Keratinocyte (primary cell): ENCODE data around the gene KRT81. TPM values are rescaled to one million over a fixed set of nuclear protein-coding genes. Genes with fewer than 3 reads are reported as not detected.

Source experiments
- DNase-seq: peaks from one replicate; pipeline ENCODE4 v3.0.0-alpha.2; 2011; ENCODE audit warnings: low read depth, missing footprints, low spot score
- FAIRE-seq: peaks from 2 replicates; lab custom pipeline; 2011; peaks lifted over from hg19 to GRCh38; lab: Jason Lieb, UNC
- H2AFZ ChIP-seq: 2 replicates; pipeline ENCODE4 v1.6.0; 2012; ENCODE audit warnings: low read length, control low read depth, inconsistent platforms; ENCODE audit not compliant: control insufficient read depth
- H3K27ac ChIP-seq: 2 replicates; pipeline ENCODE4 v1.5.1; 2011; ENCODE audit warnings: low read length; ENCODE audit not compliant: control insufficient read depth, insufficient read depth
- H3K27me3 ChIP-seq: 3 replicates; pipeline ENCODE4 v1.6.0; 2011; ENCODE audit warnings: low read length; ENCODE audit not compliant: control insufficient read depth, insufficient read depth; ENCODE audit errors: extremely low read depth
- H3K36me3 ChIP-seq, 2 experiments: 2 replicates in 1 of 2; 3 replicates in 1 of 2; pipeline ENCODE4 v1.5.1; 2011; ENCODE audit warnings: low read length in 2 of 2, mild to moderate bottlenecking in 1 of 2; ENCODE audit not compliant: control insufficient read depth in 2 of 2, insufficient read depth in 2 of 2; ENCODE audit errors: extremely low read depth in 1 of 2
- H3K4me1 ChIP-seq: 3 replicates; pipeline ENCODE4 v1.5.1; 2011; ENCODE audit warnings: low read length; ENCODE audit not compliant: control insufficient read depth, insufficient read depth; ENCODE audit errors: extremely low read depth
- H3K4me2 ChIP-seq: 3 replicates; pipeline ENCODE4 v1.6.0; 2011; ENCODE audit warnings: low read depth, low read length; ENCODE audit not compliant: control insufficient read depth, insufficient read depth; ENCODE audit errors: extremely low read depth
- H3K4me3 ChIP-seq, 3 experiments: fragments of 200-600 bp in 1 of 3; sonication (generic) in 1 of 3; 2 replicates in 2 of 3; 3 replicates in 1 of 3; pipeline ENCODE4 v1.5.1; 2011 to 2016; ENCODE audit warnings: low read length in 3 of 3, mild to moderate bottlenecking in 3 of 3, control low read depth in 2 of 3, inconsistent platforms in 1 of 3, low read depth in 1 of 3, mixed read lengths in 1 of 3, mixed run types in 1 of 3, moderate library complexity in 1 of 3; ENCODE audit not compliant: control insufficient read depth in 2 of 3, insufficient read depth in 2 of 3; ENCODE audit errors: extremely low read depth in 1 of 3
- H3K79me2 ChIP-seq: 2 replicates; pipeline ENCODE4 v1.6.0; 2012; ENCODE audit warnings: low read length; ENCODE audit not compliant: control insufficient read depth, insufficient read depth
- H3K9ac ChIP-seq: 3 replicates; pipeline ENCODE4 v1.6.0; 2011; ENCODE audit warnings: low read length; ENCODE audit not compliant: control insufficient read depth, insufficient read depth; ENCODE audit errors: extremely low read depth
- H3K9me1 ChIP-seq: 3 replicates; pipeline ENCODE4 v1.6.0; 2011; ENCODE audit warnings: low read length; ENCODE audit not compliant: control insufficient read depth, insufficient read depth; ENCODE audit errors: extremely low read depth
- H3K9me3 ChIP-seq: 2 replicates; pipeline ENCODE4 v1.5.1; 2012; ENCODE audit warnings: low read depth, low read length; ENCODE audit not compliant: control insufficient read depth
- H4K20me1 ChIP-seq: 3 replicates; pipeline ENCODE4 v1.6.0; 2011; ENCODE audit warnings: low read length; ENCODE audit not compliant: control insufficient read depth, insufficient read depth; ENCODE audit errors: extremely low read depth
- EZH2 ChIP-seq: IDR thresholded peaks from one replicate; pipeline ENCODE4 v1.6.1; 2012; ENCODE audit warnings: inconsistent platforms, mild to moderate bottlenecking, low read length, moderate library complexity
- dilution Hi-C: fragments of 300-500 bp; cut with MboI; formaldehyde crosslinking; loops from one replicate; pipeline ENCODE4 v1.7.0; 2020; ENCODE audit warnings: low sequenced_read_pairs; ENCODE audit not compliant: extremely low pct_ligation_motif_present
- polyA plus RNA-seq, 5 experiments: library from polyadenylated mRNA; depleted of rRNA in 3 of 5; stranded (reverse) in 3 of 5; stranded (forward) in 1 of 5; unstranded in 1 of 5; fragments of >200 nt; gene quantifications; 1 replicate in 1 of 5; 2 replicates in 3 of 5; 3 replicates in 1 of 5; pipeline versions ENCODE4 v1.2.1 to v1.2.3, GENCODE V29; 2011 to 2012; ENCODE audit warnings: missing spikeins in 2 of 5, low read depth in 1 of 5, low replicate concordance in 1 of 5
- TF ChIP-seq, protein P1 (sequence below), 3 experiments: IDR thresholded peaks in 1 of 3; conservative IDR thresholded peaks in 1 of 3; optimal IDR thresholded peaks in 1 of 3; 2 replicates in 2 of 3; 3 replicates in 1 of 3; pipeline versions ENCODE3 to v1.5.1; 2011; ENCODE audit warnings: low read length in 3 of 3, mild to moderate bottlenecking in 3 of 3, moderate library complexity in 2 of 3, control low read depth in 1 of 3, inconsistent platforms in 1 of 3; ENCODE audit not compliant: insufficient read depth in 2 of 3; ENCODE audit errors: extremely low read depth in 1 of 3

The KRT81 gene
- polyA plus RNA-seq, 1 donor (not counting 4 experiments of a cell fraction or from before 2014, with no cell fraction given): 0.03 TPM

DNA sequence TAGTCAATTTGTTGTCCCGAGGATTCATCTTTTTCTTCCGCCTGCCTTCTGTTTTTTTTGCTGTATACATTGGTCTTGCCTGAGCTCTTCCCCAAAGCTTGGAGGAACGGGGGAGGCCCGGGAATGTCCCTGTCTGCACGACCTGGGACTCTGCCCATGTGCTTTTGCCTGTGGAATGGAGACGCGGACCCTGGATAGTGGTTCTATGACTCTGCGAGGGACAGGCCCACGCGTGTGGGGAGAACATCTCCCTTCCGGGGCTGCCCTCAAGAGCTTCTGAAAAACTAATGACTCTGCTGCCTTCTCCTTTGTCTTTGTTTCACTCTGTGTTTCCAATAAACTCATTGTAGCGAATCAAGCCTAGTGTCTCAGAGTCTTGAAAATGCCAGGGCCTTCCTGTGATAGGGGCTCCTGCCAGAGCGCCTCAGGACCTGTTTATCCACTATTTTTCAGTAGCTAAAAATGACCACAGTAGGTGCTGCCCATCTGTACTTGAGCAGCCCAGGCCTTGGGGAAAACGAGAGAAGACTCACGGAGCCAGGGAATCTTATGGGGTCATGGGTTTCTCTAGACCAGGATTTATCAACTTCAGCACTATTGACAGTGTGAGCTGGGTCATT is 17.6 kb upstream of the KRT81 start:
- Histone ChIP-seq H3K79me2 (no peaks in the 10 kb centered on the region), H3K27me3 (peaks cover 21% of the 10 kb centered on the region), H4K20me1 (no peaks in the 10 kb centered on the region), H3K36me3 (no peaks in the 10 kb centered on the region), H3K9me1 (no peaks in the 10 kb centered on the region), H3K4me3 (peak overlapping the region in 2 of 3 experiments; percentile 65 to 69), H3K4me1 (peaks cover 12% of the 10 kb centered on the region), H3K9ac (peak overlapping the region; percentile 64), H3K27ac (no peak overlapping the region), H3K4me2 (peak overlapping the region; percentile 83), H2AFZ (peak overlapping the region; percentile 86), H3K9me3 (no peaks in the 10 kb centered on the region)
- FAIRE-seq: no peak
- dilution Hi-C loops: no loop called here
- no peak for TF ChIP-seq EZH2
- TF ChIP-seq, protein P1, sequence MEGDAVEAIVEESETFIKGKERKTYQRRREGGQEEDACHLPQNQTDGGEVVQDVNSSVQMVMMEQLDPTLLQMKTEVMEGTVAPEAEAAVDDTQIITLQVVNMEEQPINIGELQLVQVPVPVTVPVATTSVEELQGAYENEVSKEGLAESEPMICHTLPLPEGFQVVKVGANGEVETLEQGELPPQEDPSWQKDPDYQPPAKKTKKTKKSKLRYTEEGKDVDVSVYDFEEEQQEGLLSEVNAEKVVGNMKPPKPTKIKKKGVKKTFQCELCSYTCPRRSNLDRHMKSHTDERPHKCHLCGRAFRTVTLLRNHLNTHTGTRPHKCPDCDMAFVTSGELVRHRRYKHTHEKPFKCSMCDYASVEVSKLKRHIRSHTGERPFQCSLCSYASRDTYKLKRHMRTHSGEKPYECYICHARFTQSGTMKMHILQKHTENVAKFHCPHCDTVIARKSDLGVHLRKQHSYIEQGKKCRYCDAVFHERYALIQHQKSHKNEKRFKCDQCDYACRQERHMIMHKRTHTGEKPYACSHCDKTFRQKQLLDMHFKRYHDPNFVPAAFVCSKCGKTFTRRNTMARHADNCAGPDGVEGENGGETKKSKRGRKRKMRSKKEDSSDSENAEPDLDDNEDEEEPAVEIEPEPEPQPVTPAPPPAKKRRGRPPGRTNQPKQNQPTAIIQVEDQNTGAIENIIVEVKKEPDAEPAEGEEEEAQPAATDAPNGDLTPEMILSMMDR (optimal IDR thresholded peaks at IDR 0.05 in 1 of 3, IDR thresholded peaks at IDR 0.05 in 1 of 3, conservative IDR thresholded peaks at IDR 0.05 in 1 of 3; ENCODE audit: extremely low read depth in 1 of 3, insufficient read depth in 2 of 3, low read length in 3 of 3): no peak
- DNase-seq: no peak

DNA sequence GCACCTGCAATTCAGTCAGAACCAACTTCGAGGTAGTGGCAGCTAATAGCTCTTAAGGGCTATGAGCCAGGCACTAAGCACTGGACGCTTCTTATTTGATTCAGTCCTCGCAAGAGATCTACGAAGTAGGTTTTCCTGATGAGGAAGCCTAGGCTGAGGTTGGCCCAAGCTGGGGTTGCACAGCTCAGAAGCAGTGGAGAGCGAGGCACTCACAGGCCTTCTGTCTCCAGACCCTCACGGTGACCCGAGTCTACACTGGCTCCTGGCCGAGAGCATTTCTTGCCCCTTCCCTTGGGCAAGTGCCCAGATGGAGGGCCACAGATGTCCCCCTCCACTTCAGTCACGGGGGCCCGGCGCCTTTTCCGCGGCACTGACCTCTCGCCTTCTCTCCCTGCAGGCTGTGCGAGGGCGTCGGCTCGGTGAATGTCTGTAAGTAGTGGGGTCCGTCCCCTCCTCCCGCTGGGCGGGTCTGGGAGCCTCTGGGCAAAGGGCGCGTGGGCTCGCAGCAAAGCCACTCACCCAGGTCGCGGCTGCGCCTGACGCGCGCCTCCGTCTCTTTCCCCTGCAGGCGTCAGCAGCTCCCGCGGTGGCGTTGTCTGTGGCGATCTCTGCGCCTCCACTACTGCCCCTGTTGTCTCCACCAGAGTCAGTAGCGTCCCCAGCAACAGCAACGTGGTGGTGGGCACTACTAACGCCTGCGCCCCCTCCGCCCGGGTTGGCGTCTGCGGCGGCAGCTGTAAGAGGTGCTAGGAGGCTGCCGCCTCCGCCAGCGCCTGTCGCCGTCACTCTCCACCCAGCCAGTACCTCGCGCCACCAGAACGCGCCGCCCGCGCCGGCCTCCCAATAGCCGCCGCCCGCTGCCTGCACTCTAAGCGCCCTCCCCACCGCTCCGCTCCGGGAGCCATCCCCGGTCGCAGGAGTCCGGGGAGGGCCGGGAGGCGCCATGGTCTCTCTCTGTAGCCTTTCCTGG is 16.8 kb upstream of the KRT81 start:
- FAIRE-seq: no peak
- Histone ChIP-seq H4K20me1 (no peaks in the 10 kb centered on the region), H2AFZ (peak overlapping the region; percentile 86), H3K4me2 (peak overlapping the region; percentile 83), H3K9ac (peak overlapping the region; percentile 64), H3K9me1 (no peaks in the 10 kb centered on the region), H3K4me3 (peak overlapping the region; percentile 33 to 69 (median 65)), H3K27me3 (peaks cover 19% of the 10 kb centered on the region), H3K4me1 (peaks cover 12% of the 10 kb centered on the region), H3K36me3 (no peaks in the 10 kb centered on the region), H3K79me2 (no peaks in the 10 kb centered on the region), H3K9me3 (no peaks in the 10 kb centered on the region), H3K27ac (no peak overlapping the region)
- dilution Hi-C loops: no loop called here
- no peak for DNase-seq
- TF ChIP-seq, protein P1 (optimal IDR thresholded peaks at IDR 0.05 in 1 of 3, IDR thresholded peaks at IDR 0.05 in 1 of 3, conservative IDR thresholded peaks at IDR 0.05 in 1 of 3; ENCODE audit: extremely low read depth in 1 of 3, insufficient read depth in 2 of 3, low read length in 3 of 3): peak in 1 of 3 experiments; percentile 7
- TF ChIP-seq EZH2: no peak
